Naive thymus-derived CD4-positive, alpha-beta T cell (primary cell): Measurements from ENCODE around the gene TMEM198. TPM values are rescaled to one million over a fixed set of nuclear protein-coding genes. Genes with fewer than 3 reads are reported as not detected.

Experiments used
- ATAC-seq: fragments of 150-1000 bp; cut with Tn5 transposase; 2 replicates; pipeline ENCODE4 v1.10.0; 2021; ENCODE audit warnings: mild to moderate bottlenecking, moderate library complexity
- CTCF ChIA-PET: fragments of 350-600 bp; sonication (Branson Sonifier 250); formaldehyde crosslinking; loops from one replicate; lab custom pipeline; 2021; ENCODE audit warnings: antibody characterized with exemption; lab: Charles Lee
- POLR2A ChIA-PET: fragments of 350-600 bp; sonication (Branson Sonifier 250); formaldehyde crosslinking; loops from one replicate; lab custom pipeline; 2021; ENCODE audit warnings: antibody characterized with exemption, inconsistent platforms; lab: Charles Lee
- DNase-seq, 9 donors: peaks; one replicate each; pipeline versions ENCODE4 v3.0.0 to v3.0.0-alpha.2; 2020 to 2022; ENCODE audit warnings: mixed read lengths in 1 of 9
- H3K27ac ChIP-seq: one replicate; pipeline ENCODE4 v1.7.0; 2013; ENCODE audit warnings: mild to moderate bottlenecking, low read depth, low read length, moderate library complexity
- H3K27me3 ChIP-seq, 2 donors: one replicate each; pipeline ENCODE4 v1.7.0; 2013; ENCODE audit warnings: low read length in 2 of 2, mild to moderate bottlenecking in 2 of 2, moderate library complexity in 2 of 2; ENCODE audit not compliant: control insufficient read depth in 2 of 2, insufficient read depth in 2 of 2
- H3K36me3 ChIP-seq, 3 experiments: 1 replicate in 2 of 3; 2 replicates in 1 of 3; pipeline ENCODE4 v1.7.0; 2013; ENCODE audit warnings: low read length in 3 of 3, mild to moderate bottlenecking in 3 of 3, moderate library complexity in 1 of 3; ENCODE audit not compliant: insufficient read depth in 3 of 3, control insufficient read depth in 2 of 3
- H3K4me1 ChIP-seq, 2 donors: one replicate each; pipeline ENCODE4 v1.7.0; 2013; ENCODE audit warnings: low read length in 2 of 2, mild to moderate bottlenecking in 2 of 2, moderate library complexity in 1 of 2; ENCODE audit not compliant: control insufficient read depth in 2 of 2, insufficient read depth in 2 of 2
- H3K4me3 ChIP-seq: 2 replicates; pipeline ENCODE4 v1.7.0; 2013; ENCODE audit warnings: mild to moderate bottlenecking, low read length
- H3K9me3 ChIP-seq, 3 experiments: 1 replicate in 2 of 3; 2 replicates in 1 of 3; pipeline ENCODE4 v1.7.0; 2013; ENCODE audit warnings: low read length in 3 of 3; ENCODE audit not compliant: control insufficient read depth in 2 of 3
- H3K27ac Mint-ChIP-seq, 9 donors: one replicate each; pipeline ENCODE4 v1.8.0; 2020 to 2022; ENCODE audit warnings: mixed read lengths in 9 of 9, mild to moderate bottlenecking in 8 of 9, moderate library complexity in 5 of 9, inconsistent platforms in 2 of 9
- H3K27me3 Mint-ChIP-seq, 5 donors: one replicate each; pipeline ENCODE4 v1.8.0; 2021 to 2022; ENCODE audit warnings: mixed read lengths in 5 of 5, mild to moderate bottlenecking in 1 of 5
- H3K36me3 Mint-ChIP-seq, 5 donors: one replicate each; pipeline ENCODE4 v1.8.0; 2020 to 2022; ENCODE audit warnings: mixed read lengths in 5 of 5, mild to moderate bottlenecking in 3 of 5, inconsistent platforms in 1 of 5
- H3K4me1 Mint-ChIP-seq, 7 donors: one replicate each; pipeline ENCODE4 v1.8.0; 2020 to 2022; ENCODE audit warnings: mixed read lengths in 7 of 7, mild to moderate bottlenecking in 3 of 7, inconsistent platforms in 1 of 7
- H3K4me3 Mint-ChIP-seq, 10 donors: one replicate each; pipeline ENCODE4 v1.8.0; 2020 to 2022; ENCODE audit warnings: mild to moderate bottlenecking in 10 of 10, mixed read lengths in 10 of 10, moderate library complexity in 6 of 10, inconsistent platforms in 2 of 10
- H3K9me3 Mint-ChIP-seq, 11 donors: one replicate each; pipeline ENCODE4 v1.8.0; 2020 to 2022; ENCODE audit warnings: mixed read lengths in 11 of 11, mild to moderate bottlenecking in 4 of 11, inconsistent platforms in 1 of 11, moderate library complexity in 1 of 11
- intact Hi-C, 2 donors: fragments of 100-400 bp; cut with micrococcal nuclease; formaldehyde crosslinking; loops; one replicate each; pipeline ENCODE4 v1.15.1; 2023
- polyA plus RNA-seq, 2 donors: library from polyadenylated mRNA; unstranded; fragments of 300-500 nt; fragmentation: Illumina TruSeq; gene quantifications; one replicate each; pipeline ENCODE4 v1.2.3, GENCODE V29; 2021
- total RNA-seq, 6 experiments: library from RNA in 5 of 6; stranded (reverse) in 5 of 6; gene quantifications; 1 replicate in 5 of 6; 2 replicates in 1 of 6; pipeline ENCODE4 v1.2.3 and lab custom pipeline; 2021 to 2026

Gene TMEM198
- total and polyA plus RNA-seq, 7 experiments from 2014 or later, result 0.45 to 0.69 (median 0.50) TPM; not detected in 3

DNA sequence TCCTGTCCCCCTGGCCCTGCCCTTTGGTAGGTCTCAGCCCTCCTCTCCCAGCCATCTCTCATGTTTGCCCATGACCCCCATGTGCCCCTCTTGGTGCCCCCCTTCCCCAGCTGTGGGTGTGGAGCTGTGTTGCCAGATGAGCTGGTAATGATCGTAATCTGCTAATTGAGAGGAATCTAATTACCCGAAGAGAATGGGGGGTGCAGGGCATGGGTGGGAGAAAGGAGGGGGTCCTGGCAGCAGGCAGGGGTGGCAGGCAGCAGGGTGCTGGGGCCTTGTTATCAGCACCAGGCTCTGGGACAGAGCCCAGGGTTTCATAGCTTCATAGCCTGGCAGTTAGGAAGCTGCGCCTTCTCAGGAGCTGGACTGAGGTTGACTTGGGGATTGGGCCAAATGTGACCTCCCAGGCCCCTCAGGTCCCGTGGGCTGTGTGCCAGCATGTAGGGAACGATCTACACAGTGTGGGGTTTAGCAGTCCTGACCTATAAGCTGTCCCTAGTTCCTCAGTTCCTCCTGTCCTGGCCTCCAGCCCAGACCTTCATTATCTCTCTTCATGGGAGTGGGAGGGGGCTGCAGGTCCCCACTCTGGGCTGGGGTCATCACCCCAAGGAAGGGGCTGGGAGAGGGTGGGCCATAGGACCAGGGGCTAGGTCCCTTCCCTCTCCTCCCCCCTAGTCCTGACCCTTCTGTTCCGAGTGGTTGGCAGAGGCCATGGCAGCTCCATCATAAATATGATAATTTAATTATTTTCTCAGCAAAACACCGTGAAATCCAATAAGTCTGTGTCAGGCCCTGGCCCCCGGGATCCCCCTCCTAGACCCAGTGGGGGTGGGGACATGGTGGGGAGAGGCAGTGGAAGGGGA lies 36.0 kb upstream of the TMEM198 start:
- CTCF ChIA-PET, result no interaction called here
- peaks cover 0 to 5% (median 0%) of the 10 kb centered on the region in 11 donors for H3K9me3 Mint-ChIP-seq
- Histone ChIP-seq H3K27ac (no peak overlapping the region), H3K27me3 (peaks cover 0 to 8% of the 10 kb centered on the region in 2 donors), H3K4me3 (no peak overlapping the region), H3K9me3 (no peaks in the 10 kb centered on the region), H3K4me1 (peaks cover 0 to 12% of the 10 kb centered on the region in 2 donors), H3K36me3 (peaks cover 0 to 43% (median 0%) of the 10 kb centered on the region in 3 experiments)
- peaks cover 23 to 36% (median 27%) of the 10 kb centered on the region in 5 donors for H3K27me3 Mint-ChIP-seq
- POLR2A ChIA-PET, result interaction anchor here (0.6 kb wide), 1 partner anchor 9 kb away, joined by 3 read pairs; the partner anchor contains the start of gene GMPPA
- DNase-seq (no peak), ATAC-seq (no peak)
- H3K4me3 Mint-ChIP-seq, result no peak overlapping the region
- peaks cover 9 to 40% (median 21%) of the 10 kb centered on the region in 5 donors for H3K36me3 Mint-ChIP-seq
- H3K4me1 Mint-ChIP-seq, result peaks cover 7 to 20% (median 15%) of the 10 kb centered on the region in 7 donors
- intact Hi-C loops, result loop anchor here in 1 of 2 donors (2.0 kb wide), 2 partner anchors 13 to 23 kb away; no protein-coding TSS in a partner anchor
- no peak overlapping the region for H3K27ac Mint-ChIP-seq

DNA sequence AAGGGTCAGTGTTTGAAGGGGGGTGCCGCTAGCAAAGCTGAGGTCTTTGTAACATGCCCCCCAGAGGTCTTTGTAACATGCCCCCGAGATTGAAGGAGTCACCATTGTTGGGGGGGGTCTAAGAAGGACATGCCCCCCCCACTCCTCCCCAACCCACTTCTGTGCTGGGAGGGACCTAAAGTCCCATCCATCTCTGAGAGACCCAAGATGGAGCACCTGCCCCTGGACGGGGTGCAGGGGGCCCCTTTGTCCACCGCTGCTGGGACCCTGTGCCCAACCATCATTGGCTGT lies 35.4 kb upstream of the TMEM198 start:
- Mint-ChIP-seq H3K36me3 (peaks cover 9 to 39% (median 21%) of the 10 kb centered on the region in 5 donors), H3K9me3 (peaks cover 0 to 5% (median 0%) of the 10 kb centered on the region in 11 donors), H3K4me1 (peaks cover 11 to 24% (median 17%) of the 10 kb centered on the region in 7 donors), H3K27me3 (peaks cover 28 to 41% (median 32%) of the 10 kb centered on the region in 5 donors), H3K27ac (no peak overlapping the region), H3K4me3 (no peak overlapping the region)
- Histone ChIP-seq H3K36me3 (peaks cover 0 to 40% (median 0%) of the 10 kb centered on the region in 3 experiments), H3K4me1 (peaks cover 0 to 12% of the 10 kb centered on the region in 2 donors), H3K27ac (no peak overlapping the region), H3K27me3 (peaks cover 0 to 8% of the 10 kb centered on the region in 2 donors), H3K4me3 (no peak overlapping the region), H3K9me3 (no peaks in the 10 kb centered on the region)
- intact Hi-C loops, result loop anchor here in 1 of 2 donors (2.0 kb wide), 2 partner anchors 14 to 22 kb away; no protein-coding TSS in a partner anchor
- DNase-seq, result no peak
- POLR2A ChIA-PET, result no interaction called here
- ATAC-seq, result no peak
- CTCF ChIA-PET, result no interaction called here

DNA sequence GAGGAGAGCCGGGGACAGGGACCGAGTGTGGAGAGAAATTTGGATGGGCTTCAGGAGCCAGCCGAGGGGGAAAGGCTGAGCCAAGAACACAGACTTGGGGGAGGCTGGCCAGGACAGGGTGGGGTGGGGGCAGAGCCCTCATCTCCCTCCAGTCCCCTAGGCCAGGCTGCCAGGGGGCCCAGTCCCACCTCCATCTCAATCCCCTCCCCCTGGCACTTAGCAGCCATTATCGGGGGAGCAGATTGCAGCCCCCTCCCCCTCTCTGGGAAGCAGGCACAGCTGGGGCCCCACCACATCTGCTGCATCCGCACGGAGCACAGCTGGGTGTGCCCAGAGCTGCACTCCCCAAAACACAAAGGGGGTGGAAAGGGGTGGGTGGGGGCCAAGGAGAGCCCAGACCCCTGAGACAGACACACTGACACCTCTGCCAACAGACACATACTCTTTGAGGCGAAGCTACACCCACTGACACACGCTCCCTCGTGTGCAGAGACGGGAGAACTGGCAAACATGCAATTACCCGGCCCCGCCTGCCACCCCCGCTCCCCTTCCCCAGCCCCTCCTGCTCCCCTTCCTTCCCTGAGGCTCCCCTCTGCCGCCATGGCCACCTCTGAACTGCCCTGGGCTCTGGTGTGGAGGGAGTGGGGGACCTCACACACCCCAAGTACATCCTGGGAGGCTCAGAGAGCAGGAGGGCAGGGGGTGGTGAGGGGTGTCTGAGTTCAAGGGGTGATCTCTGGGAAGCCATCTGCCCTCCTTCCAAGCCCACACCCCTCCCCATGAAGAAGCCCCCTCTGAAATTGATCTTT lies 34.7 kb upstream of the TMEM198 start:
- no peak overlapping the region for H3K27ac Mint-ChIP-seq

DNA sequence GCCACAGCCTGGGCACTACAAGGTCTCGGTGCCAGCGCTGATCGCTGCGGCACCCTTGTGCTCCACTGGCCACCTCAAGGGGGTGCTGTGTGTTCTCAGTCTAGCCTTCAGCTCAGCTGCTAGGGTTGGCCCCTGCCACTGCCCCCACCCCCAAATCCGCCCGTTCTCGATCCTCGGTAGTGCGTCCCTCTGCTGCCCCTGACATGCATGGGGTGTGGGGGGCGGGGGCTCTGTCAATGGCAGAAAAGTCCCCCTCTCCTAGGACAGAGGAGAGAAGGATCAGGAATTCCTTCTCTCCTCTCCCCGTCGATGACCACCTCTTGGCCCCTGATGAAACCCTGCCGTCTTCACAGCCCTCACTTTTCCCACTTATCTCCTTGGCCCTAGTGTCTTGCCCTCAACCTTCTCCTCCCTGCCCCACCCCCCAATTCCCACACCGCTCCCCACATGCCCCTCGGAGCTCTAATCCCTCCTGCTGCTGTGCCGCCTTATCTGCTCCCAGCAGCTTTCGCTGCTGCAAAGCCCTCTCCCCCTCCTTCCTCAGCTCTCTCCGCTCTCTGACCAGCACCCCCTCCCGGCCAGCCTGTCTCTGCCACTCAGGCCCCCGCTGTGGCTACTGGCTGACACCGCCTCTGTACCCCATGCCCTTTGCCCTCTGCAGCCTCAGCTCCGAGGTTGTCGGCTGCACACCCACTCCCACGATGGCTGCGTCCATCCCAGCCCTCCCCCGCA lies 33.9 kb upstream of the TMEM198 start:
- Mint-ChIP-seq H3K4me1 (peaks cover 14 to 30% (median 27%) of the 10 kb centered on the region in 7 donors), H3K27me3 (peaks cover 40 to 55% (median 45%) of the 10 kb centered on the region in 5 donors), H3K4me3 (peak overlapping the region; percentile 23 to 82 (median 67)), H3K27ac (no peak overlapping the region), H3K36me3 (peaks cover 4 to 23% (median 13%) of the 10 kb centered on the region in 5 donors), H3K9me3 (peaks cover 0 to 5% (median 0%) of the 10 kb centered on the region in 11 donors)
- H3K4me1 ChIP-seq, result peaks cover 0 to 12% of the 10 kb centered on the region in 2 donors
- peaks cover 0 to 24% (median 0%) of the 10 kb centered on the region in 3 experiments for H3K36me3 ChIP-seq
- ATAC-seq, result peak; percentile 84
- no peaks in the 10 kb centered on the region for H3K9me3 ChIP-seq
- no peak overlapping the region for H3K27ac ChIP-seq
- ChIA-PET POLR2A (interaction anchor here (0.5 kb wide), 1 partner anchor 34 kb away, joined by 3 read pairs; the partner anchor contains the start of gene TMEM198), CTCF (interaction anchor here (0.6 to 1.7 kb wide), 5 partner anchors 11 to 21 kb away, joined by 3 to 8 read pairs (median 5); partner anchors contain the start of gene GMPPA)
- intact Hi-C loops, result loop anchor here (1.0 to 2.0 kb wide), 4 partner anchors 12 to 21 kb away; partner anchors contain the start of gene GMPPA (in 1 of the 2)
- no peak overlapping the region for H3K4me3 ChIP-seq
- peak in 8 of 9 donors; percentile 28 to 55 (median 46) for DNase-seq
- peaks cover 0 to 8% of the 10 kb centered on the region in 2 donors for H3K27me3 ChIP-seq

More for the DNA sequence above, 34.7 kb upstream of the TMEM198 start:
- intact Hi-C loops, result loop anchor here (1.0 to 2.0 kb wide), 4 partner anchors 11 to 22 kb away; partner anchors contain the start of gene GMPPA (in 1 of the 2)
- H3K9me3 Mint-ChIP-seq, result peaks cover 0 to 5% (median 0%) of the 10 kb centered on the region in 11 donors
- H3K36me3 Mint-ChIP-seq, result peaks cover 9 to 31% (median 20%) of the 10 kb centered on the region in 5 donors
- DNase-seq (no peak), ATAC-seq (peak; percentile 24)
- peaks cover 0 to 32% (median 0%) of the 10 kb centered on the region in 3 experiments for H3K36me3 ChIP-seq
- H3K9me3 ChIP-seq, result no peaks in the 10 kb centered on the region
- H3K27me3 ChIP-seq, result peaks cover 0 to 8% of the 10 kb centered on the region in 2 donors
- CTCF ChIA-PET, result interaction anchor here (1.4 to 1.7 kb wide), 3 partner anchors 10 to 21 kb away, joined by 5 to 8 read pairs (median 6); partner anchors contain the start of gene GMPPA
- H3K4me1 Mint-ChIP-seq, result peaks cover 14 to 29% (median 25%) of the 10 kb centered on the region in 7 donors
- no peak overlapping the region for H3K4me3 ChIP-seq
- H3K27me3 Mint-ChIP-seq, result peaks cover 36 to 49% (median 40%) of the 10 kb centered on the region in 5 donors
- POLR2A ChIA-PET, result no interaction called here
- H3K4me3 Mint-ChIP-seq, result peak overlapping the region in 9 of 10 donors; percentile 23 to 82 (median 68)
- H3K27ac ChIP-seq, result no peak overlapping the region
- H3K4me1 ChIP-seq, result peaks cover 0 to 12% of the 10 kb centered on the region in 2 donors

DNA sequence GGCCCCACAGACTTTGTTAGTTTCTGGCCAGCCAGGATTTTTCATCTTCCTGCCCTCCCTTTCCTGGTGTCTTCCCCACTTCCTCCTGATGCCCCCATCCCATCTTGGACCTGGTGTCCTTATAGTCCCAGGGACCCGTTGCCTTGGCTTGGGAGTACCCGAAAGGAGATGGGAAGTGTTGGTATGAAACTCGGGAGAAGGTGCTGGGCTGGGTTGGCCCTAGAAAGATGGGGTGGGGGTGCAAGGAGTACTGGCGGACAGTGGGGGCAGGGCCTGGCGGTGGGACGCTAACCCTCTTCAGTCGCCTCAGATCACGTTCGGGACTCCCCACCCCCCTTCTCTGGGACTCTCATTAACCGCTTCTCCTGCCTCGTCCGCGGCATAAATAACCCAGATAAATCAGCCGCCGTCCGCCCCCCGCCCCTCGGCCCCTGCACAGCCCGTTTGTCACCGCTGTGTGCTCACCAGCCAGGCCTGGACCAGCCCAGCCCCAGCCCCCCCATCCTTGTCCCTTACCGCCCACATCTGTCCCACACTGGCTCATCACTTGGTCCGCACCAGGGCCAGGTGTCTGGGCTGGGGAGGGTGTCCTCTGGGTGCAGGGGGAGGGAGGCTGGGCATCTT lies 33.2 kb upstream of the TMEM198 start:
- CTCF ChIA-PET, result interaction anchor here (0.8 to 1.7 kb wide), 5 partner anchors 11 to 19 kb away, joined by 4 to 10 read pairs (median 6); partner anchors contain the start of gene GMPPA
- Mint-ChIP-seq H3K27me3 (peaks cover 47 to 58% (median 51%) of the 10 kb centered on the region in 5 donors), H3K36me3 (peaks cover 0 to 17% (median 12%) of the 10 kb centered on the region in 5 donors), H3K9me3 (peaks cover 0 to 5% (median 0%) of the 10 kb centered on the region in 11 donors), H3K4me3 (peak overlapping the region in 7 of 10 donors; percentile 35 to 78 (median 68)), H3K4me1 (peaks cover 14 to 30% (median 28%) of the 10 kb centered on the region in 7 donors), H3K27ac (no peak overlapping the region)
- no peak for DNase-seq
- intact Hi-C loops, result no loop called here
- POLR2A ChIA-PET, result interaction anchor here (0.5 to 0.6 kb wide), 2 partner anchors 33 to 100 kb away, joined by 3 read pairs; partner anchors contain the start of gene TMEM198
- Histone ChIP-seq H3K4me3 (no peak overlapping the region), H3K27me3 (peaks cover 0 to 8% of the 10 kb centered on the region in 2 donors), H3K4me1 (peaks cover 0 to 12% of the 10 kb centered on the region in 2 donors), H3K36me3 (peaks cover 0 to 17% (median 0%) of the 10 kb centered on the region in 3 experiments), H3K27ac (no peak overlapping the region), H3K9me3 (no peaks in the 10 kb centered on the region)
- ATAC-seq, result no peak
